Common myeloid progenitor, CD34-positive (primary cell): ENCODE measurements around the gene HOXA2.

ENCODE experiments used
- CTCF ChIA-PET: fragments of 350-600 bp; sonication (Branson Sonifier 250); formaldehyde crosslinking; loops from one replicate; lab custom pipeline; 2021; ENCODE audit warnings: antibody characterized with exemption; lab: Charles Lee
- POLR2A ChIA-PET: fragments of 350-600 bp; sonication (Branson Sonifier 250); formaldehyde crosslinking; loops from one replicate; lab custom pipeline; 2021; ENCODE audit warnings: antibody characterized with exemption; lab: Charles Lee
- DNase-seq, 3 donors: peaks; one replicate each; pipeline versions ENCODE4 v3.0.0 to v3.0.0-alpha.2; 2013
- H3K27ac ChIP-seq, 2 experiments: 1 replicate in 1 of 2; 2 replicates in 1 of 2; pipeline ENCODE4 v1.7.0; 2013; ENCODE audit warnings: inconsistent platforms in 2 of 2, low read length in 2 of 2, mild to moderate bottlenecking in 2 of 2, low read depth in 1 of 2, moderate library complexity in 1 of 2; ENCODE audit not compliant: severe bottlenecking in 2 of 2, insufficient read depth in 1 of 2, poor library complexity in 1 of 2
- H3K27me3 ChIP-seq, 5 experiments: replicated peaks in 2 of 5; 1 replicate in 3 of 5; 2 replicates in 2 of 5; pipeline versions ENCODE4 v1.6.1 to v1.7.0; 2013; ENCODE audit warnings: low read length in 4 of 5, mild to moderate bottlenecking in 2 of 5, moderate library complexity in 2 of 5, inconsistent platforms in 1 of 5; ENCODE audit not compliant: insufficient read depth in 5 of 5, control insufficient read depth in 4 of 5
- H3K36me3 ChIP-seq, 4 experiments: 1 replicate in 2 of 4; 2 replicates in 2 of 4; pipeline versions ENCODE4 v1.6.1 to v1.7.0; 2013; ENCODE audit warnings: low read length in 3 of 4, control low read depth in 1 of 4, mild to moderate bottlenecking in 1 of 4; ENCODE audit not compliant: control insufficient read depth in 4 of 4, insufficient read depth in 4 of 4
- H3K4me1 ChIP-seq, 4 experiments: 1 replicate in 3 of 4; 2 replicates in 1 of 4; pipeline versions ENCODE4 v1.6.1 to v1.7.1; 2013; ENCODE audit warnings: low read length in 3 of 4, mild to moderate bottlenecking in 3 of 4, control low read depth in 1 of 4, inconsistent platforms in 1 of 4, moderate library complexity in 1 of 4; ENCODE audit not compliant: control insufficient read depth in 4 of 4, insufficient read depth in 4 of 4; ENCODE audit errors: control extremely low read depth in 1 of 4
- H3K4me3 ChIP-seq, 7 experiments: 1 replicate in 4 of 7; 2 replicates in 3 of 7; pipeline versions ENCODE4 v1.5.1 to v1.7.0; 2013; ENCODE audit warnings: mild to moderate bottlenecking in 7 of 7, low read length in 6 of 7, moderate library complexity in 6 of 7, inconsistent platforms in 2 of 7, low read depth in 2 of 7, control low read depth in 1 of 7; ENCODE audit not compliant: insufficient read depth in 4 of 7, control insufficient read depth in 1 of 7; ENCODE audit errors: extremely low read depth in 1 of 7
- H3K9me3 ChIP-seq, 5 experiments: 1 replicate in 4 of 5; 2 replicates in 1 of 5; pipeline versions ENCODE4 v1.6.1 to v1.7.1; 2013; ENCODE audit warnings: low read length in 4 of 5, mild to moderate bottlenecking in 2 of 5, inconsistent platforms in 1 of 5, low read depth in 1 of 5, moderate library complexity in 1 of 5; ENCODE audit not compliant: control insufficient read depth in 4 of 5, insufficient read depth in 2 of 5; ENCODE audit errors: control extremely low read depth in 1 of 5
- WGBS: methylation state at CpG from one replicate; pipeline ENCODE4 v1.1.5; 2013; ENCODE audit not compliant: insufficient coverage; 5-methylcytosine and 5-hydroxymethylcytosine counted together

Gene HOXA2

DNA sequence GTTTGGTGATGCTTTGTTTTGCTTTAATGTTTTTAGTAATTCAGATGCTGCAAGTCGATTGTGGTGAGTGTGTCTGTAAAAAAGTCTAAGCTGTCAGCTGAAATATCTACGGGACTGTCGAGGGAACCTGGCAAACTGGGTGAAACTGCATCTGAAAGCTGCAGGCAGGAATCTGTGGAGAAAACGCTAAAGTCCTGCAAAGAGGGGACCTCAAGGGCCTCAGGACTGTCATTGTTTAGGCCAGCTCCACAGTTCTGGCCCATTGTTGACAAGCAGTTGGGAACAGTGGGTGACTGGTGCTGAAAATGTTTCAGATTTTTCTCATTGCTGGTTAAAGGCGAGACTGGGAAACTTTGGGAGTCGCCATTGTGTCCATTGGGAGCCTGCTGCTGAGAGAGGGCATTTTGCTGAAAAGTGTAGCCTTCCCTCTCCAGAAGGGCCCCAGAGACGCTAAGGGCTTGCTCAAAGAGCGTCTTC, 1.8 kb downstream of the HOXA2 start:
- no peaks in the 10 kb centered on the region for H3K9me3 ChIP-seq
- CTCF ChIA-PET, result interaction anchor here (1.0 to 1.1 kb wide), 2 partner anchors 63 to 418 kb away, joined by 3 read pairs; no protein-coding TSS in a partner anchor
- no peak overlapping the region for H3K27ac ChIP-seq
- 98% methylated on average over 8 of the region's 8 CpGs for WGBS
- H3K4me1 ChIP-seq, result peaks cover 2 to 48% (median 39%) of the 10 kb centered on the region in 4 experiments
- POLR2A ChIA-PET, result no interaction called here
- no peak for DNase-seq
- H3K4me3 ChIP-seq, result no peak overlapping the region
- H3K36me3 ChIP-seq, result peaks cover 0 to 10% (median 1%) of the 10 kb centered on the region in 4 experiments
- peaks cover 15 to 98% (median 47%) of the 10 kb centered on the region in 5 experiments for H3K27me3 ChIP-seq

- POLR2A ChIA-PET, result no interaction called here
- Histone ChIP-seq H3K36me3 (peaks cover 0 to 8% (median 1%) of the 10 kb centered on the region in 4 experiments), H3K9me3 (no peaks in the 10 kb centered on the region), H3K4me1 (peaks cover 2 to 55% (median 46%) of the 10 kb centered on the region in 4 experiments), H3K4me3 (no peak overlapping the region), H3K27me3 (peaks cover 15 to 98% (median 52%) of the 10 kb centered on the region in 5 experiments), H3K27ac (no peak overlapping the region)
- no CpG with 5 or more reads among the region's 8 CpGs for WGBS
- DNase-seq, result no peak
- CTCF ChIA-PET, result interaction anchor here (0.7 to 3.8 kb wide), 7 partner anchors 46 to 734 kb away, joined by 3 to 24 read pairs (median 3); partner anchors contain the start of gene HOXA3
Measured at GRCh38 chr7:27099453-27100370, 2.8 kb downstream of the HOXA2 start.

- Histone ChIP-seq H3K9me3 (no peaks in the 10 kb centered on the region), H3K4me1 (peaks cover 2 to 55% (median 48%) of the 10 kb centered on the region in 4 experiments), H3K27ac (no peak overlapping the region), H3K36me3 (peaks cover 0 to 8% (median 1%) of the 10 kb centered on the region in 4 experiments), H3K27me3 (peaks cover 16 to 98% (median 54%) of the 10 kb centered on the region in 5 experiments), H3K4me3 (peak overlapping the region in 5 of 7 experiments; percentile 0 to 44 (median 19))
- 14% methylated on average over 20 of the region's 38 CpGs for WGBS
- peak in 1 of 3 donors; percentile 55 for DNase-seq
- ChIA-PET POLR2A (interaction anchor here (0.7 kb wide), 1 partner anchor 410 kb away, joined by 3 read pairs; no protein-coding TSS in a partner anchor), CTCF (interaction anchor here (0.7 to 3.8 kb wide), 11 partner anchors 10 to 734 kb away, joined by 3 to 24 read pairs (median 3); partner anchors contain the start of gene HOXA3)
Measured at GRCh38 chr7:27098578-27099451, 3.7 kb downstream of the HOXA2 start.

DNA sequence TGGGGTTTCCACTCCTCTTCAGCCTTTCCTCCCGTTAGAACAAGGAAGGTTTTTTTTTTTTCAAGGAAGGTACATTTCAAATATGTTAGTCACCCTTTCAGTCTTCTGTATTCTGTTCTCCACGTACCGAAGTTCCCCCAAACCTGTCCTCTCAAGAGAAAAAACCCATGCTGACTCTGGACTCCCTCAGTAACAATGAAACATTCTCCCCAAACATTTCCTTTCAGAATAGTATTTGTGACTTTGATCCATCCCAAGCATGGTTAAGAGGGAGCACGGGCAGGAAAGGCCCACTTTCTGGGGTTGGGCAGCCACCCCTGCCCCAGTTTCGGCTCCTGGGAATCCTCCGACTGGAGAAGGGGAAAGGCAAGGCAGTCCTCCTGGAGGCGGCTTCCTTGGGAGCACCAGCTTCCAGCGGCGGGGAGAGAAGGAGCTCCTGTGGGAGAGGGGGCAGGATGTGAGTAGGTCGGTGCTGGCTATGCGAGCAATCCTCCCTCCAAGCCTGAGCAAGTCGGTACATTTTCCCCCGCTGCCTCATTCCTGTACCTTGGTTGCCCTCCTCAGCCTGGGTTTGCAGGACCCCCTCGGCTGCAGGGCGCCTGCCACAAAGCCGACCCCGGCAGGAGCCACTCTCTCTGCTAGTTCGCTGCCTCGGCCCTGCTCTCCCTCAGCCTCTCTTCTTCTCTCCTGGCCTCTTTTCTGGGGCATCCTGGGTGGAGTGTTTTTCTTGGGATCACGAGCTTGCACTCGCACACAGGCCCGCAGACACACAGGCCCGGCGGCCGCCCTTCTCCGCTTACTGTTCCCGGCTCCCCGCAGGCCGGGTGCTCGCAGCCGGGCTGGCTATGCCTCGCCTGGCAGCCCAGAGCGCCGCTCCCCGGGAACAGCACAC, 4.6 kb downstream of the HOXA2 start:
- peaks cover 2 to 51% (median 44%) of the 10 kb centered on the region in 4 experiments for H3K4me1 ChIP-seq
- no peak overlapping the region for H3K27ac ChIP-seq
- H3K27me3 ChIP-seq, result peaks cover 24 to 98% (median 49%) of the 10 kb centered on the region in 5 experiments
- CTCF ChIA-PET, result interaction anchor here (0.7 to 3.8 kb wide), 13 partner anchors 11 to 415 kb away, joined by 3 to 24 read pairs (median 3); partner anchors contain the start of gene HOXA3
- POLR2A ChIA-PET, result interaction anchor here (0.7 kb wide), 1 partner anchor 409 kb away, joined by 3 read pairs; no protein-coding TSS in a partner anchor
- 24% methylated on average over 24 of the region's 35 CpGs for WGBS
- H3K4me3 ChIP-seq, result peak overlapping the region in 3 of 7 experiments; percentile 17 to 68 (median 34)
- H3K36me3 ChIP-seq, result peaks cover 0 to 8% (median 1%) of the 10 kb centered on the region in 4 experiments
- no peak for DNase-seq
- no peaks in the 10 kb centered on the region for H3K9me3 ChIP-seq

DNA sequence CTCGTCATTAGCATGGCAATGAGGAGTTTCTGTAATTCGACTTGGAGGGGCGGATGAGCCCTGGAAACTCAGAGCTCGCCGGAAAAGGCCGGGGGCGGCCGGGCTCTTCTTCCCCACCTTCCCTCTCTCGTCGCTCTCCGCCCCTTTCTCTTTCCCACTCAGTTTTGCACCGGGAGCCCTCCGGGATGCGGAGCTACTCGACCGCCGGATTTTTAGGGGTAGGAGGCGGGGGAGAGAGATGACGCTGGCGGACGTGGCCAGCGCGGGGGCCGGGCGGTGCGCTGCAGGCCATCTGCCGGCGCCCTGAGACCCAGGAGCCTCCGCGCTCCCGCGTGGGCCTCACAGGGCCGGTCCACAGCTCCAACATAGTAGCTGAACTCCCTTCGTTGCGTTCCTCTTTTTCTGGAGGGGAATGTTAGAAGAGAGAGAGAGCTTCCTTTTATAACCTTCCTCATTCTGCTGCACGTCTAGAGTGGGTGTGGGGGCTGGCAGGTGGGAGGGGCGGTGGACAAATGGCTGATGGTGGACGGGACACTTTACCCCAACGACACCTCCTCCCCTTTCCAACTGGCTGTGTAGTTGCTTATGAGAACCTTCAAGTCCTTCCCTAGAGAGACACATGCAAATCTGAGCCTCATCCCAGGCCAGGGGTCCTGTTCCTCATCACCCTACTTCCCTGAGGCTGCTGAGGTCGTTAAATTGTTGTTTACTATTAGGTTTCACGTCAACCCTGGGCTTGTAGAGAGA, 5.5 kb downstream of the HOXA2 start:
- Histone ChIP-seq H3K9me3 (no peaks in the 10 kb centered on the region), H3K4me3 (peak overlapping the region; percentile 57 to 82 (median 77)), H3K36me3 (peaks cover 0 to 8% (median 1%) of the 10 kb centered on the region in 4 experiments), H3K27ac (no peak overlapping the region), H3K4me1 (peaks cover 2 to 44% (median 38%) of the 10 kb centered on the region in 4 experiments), H3K27me3 (peaks cover 26 to 98% (median 51%) of the 10 kb centered on the region in 5 experiments)
- ChIA-PET POLR2A (no interaction called here), CTCF (interaction anchor here (0.7 to 3.8 kb wide), 11 partner anchors 31 to 415 kb away, joined by 3 to 24 read pairs (median 4); partner anchors contain the start of genes HOXA3, HOXA5 and HOXA7)
- peak in 2 of 3 donors; percentile 62 to 63 for DNase-seq
- WGBS, result 0% methylated on average over 19 of the region's 41 CpGs
